BJ (cell line): Measurements from ENCODE around the gene KCTD10. TPM values are rescaled to one million over a fixed set of nuclear protein-coding genes. Genes with fewer than 3 reads are reported as not detected.

Source experiments
- CTCF ChIA-PET: fragments of 350-600 bp; formaldehyde crosslinking; extraction: SDS; loops from one replicate; lab custom pipeline; 2021; ENCODE audit warnings: antibody characterized with exemption, inconsistent platforms; lab: Yijun Ruan, JAX
- POLR2A ChIA-PET: fragments of 300-600 bp; sonication (Branson Sonifier 250); formaldehyde crosslinking; extraction: SDS; loops from one replicate; lab custom pipeline; 2021; ENCODE audit warnings: antibody characterized with exemption; lab: Charles Lee
- DNase-seq: peaks from one replicate; pipeline ENCODE4 v3.0.0-alpha.2; 2011; ENCODE audit warnings: low read depth
- H3K27me3 ChIP-seq: 2 replicates; pipeline ENCODE4 v1.6.0; 2011; ENCODE audit warnings: low read length; ENCODE audit not compliant: control insufficient read depth, insufficient read depth
- H3K36me3 ChIP-seq: 2 replicates; pipeline ENCODE4 v1.5.1; 2011; ENCODE audit warnings: low read length; ENCODE audit not compliant: control insufficient read depth, insufficient read depth
- H3K4me3 ChIP-seq: 2 replicates; pipeline ENCODE4 v1.5.1; 2011; ENCODE audit warnings: low read depth, mild to moderate bottlenecking, control low read depth, low read length
- polyA plus RNA-seq: library from polyadenylated mRNA; depleted of rRNA; stranded (reverse); fragments of >200 nt; gene quantifications from 2 replicates; pipeline ENCODE4 v1.2.3, GENCODE V29; 2011
- TF ChIP-seq, protein P1 (sequence below): IDR thresholded peaks from 2 replicates; pipeline ENCODE4 v1.5.1; 2011; ENCODE audit warnings: low read depth, mild to moderate bottlenecking, control low read depth, inconsistent platforms, low read length, moderate library complexity; ENCODE audit not compliant: insufficient read depth

The KCTD10 gene
- polyA plus RNA-seq, 1 experiment: 172 TPM

- Histone ChIP-seq H3K36me3 (peaks cover 38% of the 10 kb centered on the region), H3K27me3 (no peaks in the 10 kb centered on the region), H3K4me3 (no peak overlapping the region)
- ChIA-PET CTCF (interaction anchor here (1.0 to 2.6 kb wide), 3 partner anchors 10 to 254 kb away, joined by 3 to 10 read pairs (median 4); no protein-coding TSS in a partner anchor), POLR2A (no interaction called here)
- no peak for DNase-seq
- TF ChIP-seq, protein P1, sequence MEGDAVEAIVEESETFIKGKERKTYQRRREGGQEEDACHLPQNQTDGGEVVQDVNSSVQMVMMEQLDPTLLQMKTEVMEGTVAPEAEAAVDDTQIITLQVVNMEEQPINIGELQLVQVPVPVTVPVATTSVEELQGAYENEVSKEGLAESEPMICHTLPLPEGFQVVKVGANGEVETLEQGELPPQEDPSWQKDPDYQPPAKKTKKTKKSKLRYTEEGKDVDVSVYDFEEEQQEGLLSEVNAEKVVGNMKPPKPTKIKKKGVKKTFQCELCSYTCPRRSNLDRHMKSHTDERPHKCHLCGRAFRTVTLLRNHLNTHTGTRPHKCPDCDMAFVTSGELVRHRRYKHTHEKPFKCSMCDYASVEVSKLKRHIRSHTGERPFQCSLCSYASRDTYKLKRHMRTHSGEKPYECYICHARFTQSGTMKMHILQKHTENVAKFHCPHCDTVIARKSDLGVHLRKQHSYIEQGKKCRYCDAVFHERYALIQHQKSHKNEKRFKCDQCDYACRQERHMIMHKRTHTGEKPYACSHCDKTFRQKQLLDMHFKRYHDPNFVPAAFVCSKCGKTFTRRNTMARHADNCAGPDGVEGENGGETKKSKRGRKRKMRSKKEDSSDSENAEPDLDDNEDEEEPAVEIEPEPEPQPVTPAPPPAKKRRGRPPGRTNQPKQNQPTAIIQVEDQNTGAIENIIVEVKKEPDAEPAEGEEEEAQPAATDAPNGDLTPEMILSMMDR: no peak
Measured at GRCh38 chr12:109523071-109523470, 46.0 kb upstream of the KCTD10 start.

DNA sequence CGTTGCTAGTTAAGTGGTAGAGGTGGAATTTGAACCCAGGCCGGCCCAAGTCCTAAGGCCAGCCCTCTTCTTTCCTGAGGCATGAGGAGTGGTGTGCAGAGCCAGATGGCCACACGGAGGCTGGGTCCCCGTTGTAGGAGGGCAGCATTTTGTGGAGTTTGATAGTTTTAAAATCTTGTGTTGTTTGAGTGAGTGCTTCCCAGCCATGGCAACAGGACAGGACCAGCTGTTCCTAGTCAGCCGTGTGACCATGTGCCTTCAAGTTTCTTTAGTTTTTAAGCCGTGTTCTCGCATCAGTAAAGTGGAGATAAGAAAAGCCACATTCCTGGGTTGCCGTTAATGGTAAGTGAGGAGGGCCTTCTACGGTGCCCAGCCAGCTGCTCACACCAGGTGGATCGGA is 44.7 kb upstream of the KCTD10 start:
- H3K4me3 ChIP-seq: no peak overlapping the region
- H3K27me3 ChIP-seq: no peaks in the 10 kb centered on the region
- ChIA-PET POLR2A (no interaction called here), CTCF (interaction anchor here (1.3 to 7.5 kb wide), 2 partner anchors 10 to 253 kb away, joined by 3 to 77 read pairs; no protein-coding TSS in a partner anchor)
- TF ChIP-seq, protein P1: no peak
- peaks cover 45% of the 10 kb centered on the region for H3K36me3 ChIP-seq
- DNase-seq: no peak

DNA sequence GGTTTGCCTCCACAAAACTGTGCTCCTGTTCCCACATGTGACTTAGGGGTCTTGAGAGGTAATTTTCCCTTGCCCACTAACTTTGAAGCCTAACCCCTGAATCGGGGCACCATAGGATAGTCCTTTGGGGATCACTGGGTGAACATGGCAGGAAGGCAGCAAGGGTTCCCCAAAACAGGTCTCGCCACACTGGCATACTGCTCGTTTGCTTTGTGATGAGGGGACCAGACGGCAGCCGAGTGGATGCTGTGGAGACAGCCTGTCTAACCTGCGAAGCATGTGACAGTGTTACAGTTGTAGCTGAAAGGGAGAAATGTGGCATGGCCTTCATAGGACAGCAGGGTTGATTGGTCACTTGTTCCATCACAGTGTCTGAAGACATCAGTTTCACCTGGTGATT is 42.7 kb upstream of the KCTD10 start:
- DNase-seq: no peak
- Histone ChIP-seq H3K36me3 (peaks cover 47% of the 10 kb centered on the region), H3K4me3 (no peak overlapping the region), H3K27me3 (no peaks in the 10 kb centered on the region)
- TF ChIP-seq, protein P1: no peak
- ChIA-PET POLR2A (no interaction called here), CTCF (interaction anchor here (0.8 to 7.5 kb wide), 13 partner anchors 9 to 326 kb away, joined by 3 to 77 read pairs (median 6); partner anchors contain the start of gene MVK)

DNA sequence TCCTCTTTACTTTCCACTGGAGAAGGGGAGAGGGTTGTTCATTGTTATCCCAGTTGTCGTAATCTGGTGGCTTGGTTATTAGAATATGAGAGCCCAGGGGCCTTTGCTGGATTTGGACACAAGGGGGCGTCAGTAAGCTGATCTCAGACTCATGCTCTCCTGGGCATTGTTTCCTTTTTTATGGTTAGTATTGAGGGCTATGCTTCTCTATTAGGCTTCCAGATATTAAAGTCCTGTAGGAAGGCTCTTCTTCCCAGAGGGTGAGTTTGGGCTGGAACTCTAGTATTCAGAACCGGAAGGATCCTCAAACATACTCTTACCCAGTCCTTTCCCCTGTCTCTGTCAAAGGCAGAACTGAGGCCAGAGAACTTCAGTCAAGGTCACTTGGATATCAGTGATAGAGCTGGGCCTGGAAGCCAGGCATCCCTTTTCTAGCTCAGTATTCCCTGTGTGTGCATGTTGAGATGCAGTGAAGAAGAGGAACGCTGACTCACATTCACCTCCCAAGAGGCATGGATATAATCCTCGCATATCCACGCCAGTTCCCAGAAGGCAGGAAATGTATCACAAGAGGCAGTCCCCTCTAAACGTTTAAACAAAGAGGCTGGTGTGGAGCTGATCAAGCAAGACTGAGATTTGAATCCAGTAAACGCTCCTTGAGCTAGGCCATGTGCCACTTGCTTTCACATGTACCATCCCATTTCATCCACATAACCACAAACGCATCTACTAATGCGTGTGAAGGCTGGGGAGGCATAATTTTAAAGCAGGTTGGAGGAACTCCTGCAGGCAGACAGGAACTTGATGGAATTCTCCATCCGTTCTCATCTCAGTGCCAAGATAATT is 41.9 kb upstream of the KCTD10 start:
- H3K36me3 ChIP-seq: peaks cover 46% of the 10 kb centered on the region
- TF ChIP-seq, protein P1: peak; percentile 89
- peak; percentile 26 for DNase-seq
- H3K27me3 ChIP-seq: no peaks in the 10 kb centered on the region
- H3K4me3 ChIP-seq: no peak overlapping the region
- ChIA-PET CTCF (interaction anchor here (0.6 to 7.5 kb wide), 21 partner anchors 8 to 330 kb away, joined by 3 to 77 read pairs (median 6); partner anchors contain the start of gene MVK), POLR2A (interaction anchor here (0.5 kb wide), 1 partner anchor 15 kb away, joined by 3 read pairs; no protein-coding TSS in a partner anchor)

GRCh38 chr12:109517619-109518018 is 40.5 kb upstream of the KCTD10 start:
- H3K36me3 ChIP-seq: peaks cover 46% of the 10 kb centered on the region
- no peak for DNase-seq
- no peak overlapping the region for H3K4me3 ChIP-seq
- H3K27me3 ChIP-seq: no peaks in the 10 kb centered on the region
- ChIA-PET POLR2A (no interaction called here), CTCF (interaction anchor here (1.0 to 7.5 kb wide), 8 partner anchors 9 to 328 kb away, joined by 3 to 77 read pairs (median 8); no protein-coding TSS in a partner anchor)
- TF ChIP-seq, protein P1: no peak
